Left lung (tissue), 10 donors: ENCODE results near the gene HACD1. TPM values are rescaled to one million over a fixed set of nuclear protein-coding genes. Genes with fewer than 3 reads are reported as not detected.

ENCODE experiments used
- ATAC-seq: fragments of 200-7000 bp; cut with Tn5 transposase; one replicate; pipeline ENCODE4 v1.9.1; 2020; ENCODE audit warnings: moderate library complexity
- DNase-seq, 4 donors: peaks; one replicate each; pipeline ENCODE4 v3.0.0-alpha.2; 2013 to 2020
- H3K27ac ChIP-seq, 2 donors: fragments of 200-600 bp; sonication (generic) in 1 of 2; one replicate each; pipeline versions ENCODE4 v1.5.0 to v1.8.0; 2020 to 2021
- H3K27me3 ChIP-seq, 2 donors: fragments of 200-600 bp; sonication (generic) in 1 of 2; one replicate each; pipeline versions ENCODE4 v1.5.0 to v1.8.0; 2020 to 2021
- H3K36me3 ChIP-seq, 2 donors: fragments of 200-600 bp; sonication (generic) in 1 of 2; one replicate each; pipeline versions ENCODE4 v1.5.0 to v1.8.0; 2020 to 2021
- H3K4me1 ChIP-seq, 2 donors: fragments of 200-600 bp; one replicate each; pipeline ENCODE4 v1.8.0; 2021
- H3K4me3 ChIP-seq, 2 donors: fragments of 200-600 bp; sonication (generic) in 1 of 2; one replicate each; pipeline versions ENCODE4 v1.5.0 to v1.8.0; 2020 to 2021; ENCODE audit warnings: mild to moderate bottlenecking in 1 of 2
- H3K9me3 ChIP-seq, 2 donors: fragments of 200-600 bp; sonication (generic) in 1 of 2; one replicate each; pipeline versions ENCODE4 v1.5.0 to v1.8.0; 2020 to 2021
- CTCF ChIP-seq, 2 donors: fragments of 200-600 bp; sonication (generic) in 1 of 2; IDR thresholded peaks; one replicate each; pipeline versions ENCODE4 v1.5.0 to v1.8.0; 2021; ENCODE audit warnings: antibody characterized with exemption in 2 of 2
- intact Hi-C, 2 donors: fragments of 100-400 bp; cut with DNase I; formaldehyde crosslinking; loops; one replicate each; pipeline versions ENCODE4 v1.11.2 to v1.14.2; 2022
- polyA plus RNA-seq, 6 donors: library from polyadenylated mRNA; unstranded; fragments of 120-200 nt; gene quantifications; one replicate each; pipeline ENCODE4 v1.2.1, GENCODE V29; 2013; ENCODE audit not compliant: insufficient read length in 6 of 6
- total RNA-seq, 2 donors: library from RNA; stranded (reverse); fragmentation: NEBNext Ultra II Directional; extraction: Animal tissue kit (Norgen Biotek cat#: 25700); gene quantifications; one replicate each; pipeline ENCODE4 v1.2.1, GENCODE V29; 2021
- donor health status: DM: no; HTN: yes; CAD: no.
- donor health status: DM: no; HTN: no; CAD: no.

Gene HACD1
- total and polyA plus RNA-seq, 8 donors: 21.8 to 47.0 (median 25.1) TPM

- ATAC-seq (no peak), DNase-seq (no peak)
- Histone ChIP-seq H3K36me3 (no peaks in the 10 kb centered on the region), H3K27ac (no peak overlapping the region), H3K4me3 (no peak overlapping the region), H3K9me3 (no peaks in the 10 kb centered on the region), H3K27me3 (no peaks in the 10 kb centered on the region), H3K4me1 (no peaks in the 10 kb centered on the region)
- intact Hi-C loops: no loop called here
- no peak for TF ChIP-seq CTCF (IDR thresholded peaks at IDR 0.05)
These were observed 9.5 kb upstream of the HACD1 start for GRCh38 chr10:17626656-17627055.

- Histone ChIP-seq H3K9me3 (no peaks in the 10 kb centered on the region), H3K4me3 (no peak overlapping the region), H3K36me3 (no peaks in the 10 kb centered on the region), H3K27me3 (peaks cover 0 to 4% of the 10 kb centered on the region in 2 donors), H3K4me1 (no peaks in the 10 kb centered on the region), H3K27ac (no peak overlapping the region)
- intact Hi-C loops: no loop called here
- peak; percentile 32 for ATAC-seq
- no peak for TF ChIP-seq CTCF (IDR thresholded peaks at IDR 0.05)
- DNase-seq: no peak
These were observed 7.8 kb upstream of the HACD1 start for GRCh38 chr10:17624996-17625395.

- no peaks in the 10 kb centered on the region for H3K9me3 ChIP-seq
- TF ChIP-seq CTCF (IDR thresholded peaks at IDR 0.05): no peak
- no peak overlapping the region for H3K4me3 ChIP-seq
- no peak overlapping the region for H3K27ac ChIP-seq
- peaks cover 0 to 20% of the 10 kb centered on the region in 2 donors for H3K27me3 ChIP-seq
- ATAC-seq: no peak
- DNase-seq: no peak
- peaks cover 0 to 8% of the 10 kb centered on the region in 2 donors for H3K4me1 ChIP-seq
- intact Hi-C loops: no loop called here
- no peaks in the 10 kb centered on the region for H3K36me3 ChIP-seq
These were observed 4.9 kb upstream of the HACD1 start for GRCh38 chr10:17622061-17622460.

- ATAC-seq (peak; percentile 90), DNase-seq (peak; percentile 40 to 94 (median 70))
- Histone ChIP-seq H3K4me1 (peaks cover 0 to 11% of the 10 kb centered on the region in 2 donors), H3K9me3 (no peaks in the 10 kb centered on the region), H3K4me3 (peak overlapping the region; percentile 74 to 89), H3K27ac (peak overlapping the region; percentile 90 to 92), H3K27me3 (peaks cover 0 to 20% of the 10 kb centered on the region in 2 donors), H3K36me3 (no peaks in the 10 kb centered on the region)
- no peak for TF ChIP-seq CTCF (IDR thresholded peaks at IDR 0.05)
- intact Hi-C loops: loop anchor here in 1 of 2 donors (10.0 kb wide), 1 partner anchor 118 kb away; no protein-coding TSS in a partner anchor
These were observed 657 bp downstream of the HACD1 start for GRCh38 chr10:17616403-17617030.

GRCh38 chr10:17609523-17610079, 7.6 kb downstream of the HACD1 start:
- no peaks in the 10 kb centered on the region for H3K27me3 ChIP-seq
- DNase-seq (no peak), ATAC-seq (no peak)
- H3K4me1 ChIP-seq: no peaks in the 10 kb centered on the region
- H3K4me3 ChIP-seq: no peak overlapping the region
- no peaks in the 10 kb centered on the region for H3K36me3 ChIP-seq
- no peak overlapping the region for H3K27ac ChIP-seq
- H3K9me3 ChIP-seq: no peaks in the 10 kb centered on the region
- TF ChIP-seq CTCF (IDR thresholded peaks at IDR 0.05): no peak
- intact Hi-C loops: loop anchor here in 1 of 2 donors (10.0 kb wide), 1 partner anchor 125 kb away; no protein-coding TSS in a partner anchor
